Nephron progenitor cell (in vitro differentiated cells): Measurements from ENCODE around the gene NME2.

Source experiments
- DNase-seq: peaks from one replicate; pipeline ENCODE4 v3.0.0; 2021
- H3K27ac Mint-ChIP-seq: 2 replicates; pipeline ENCODE4 v1.8.0; 2021; ENCODE audit warnings: mild to moderate bottlenecking, moderate library complexity, mixed read lengths
- H3K27me3 Mint-ChIP-seq: 2 replicates; pipeline ENCODE4 v1.8.0; 2021; ENCODE audit warnings: mild to moderate bottlenecking, low read depth, mixed read lengths; ENCODE audit not compliant: poor library complexity
- H3K36me3 Mint-ChIP-seq: 2 replicates; pipeline ENCODE4 v1.8.0; 2021; ENCODE audit warnings: low read depth, mixed read lengths
- H3K4me1 Mint-ChIP-seq: 2 replicates; pipeline ENCODE4 v1.8.0; 2021; ENCODE audit warnings: mixed read lengths
- H3K4me3 Mint-ChIP-seq: 2 replicates; pipeline ENCODE4 v1.8.0; 2021; ENCODE audit warnings: mild to moderate bottlenecking, moderate library complexity, mixed read lengths
- H3K9me3 Mint-ChIP-seq: 2 replicates; pipeline ENCODE4 v1.8.0; 2021; ENCODE audit warnings: mild to moderate bottlenecking, moderate library complexity, mixed read lengths
- CTCF ChIP-seq: fragments of 200-600 bp; sonication (generic); IDR thresholded peaks from 2 replicates; pipeline ENCODE4 v1.5.0; 2021; ENCODE audit warnings: antibody characterized with exemption

NME2 gene

GRCh38 chr17:51189162-51189561 is 23.0 kb downstream of the NME2 start:
- Mint-ChIP-seq H3K27ac (no peak overlapping the region), H3K36me3 (peaks cover 80% of the 10 kb centered on the region)
- TF ChIP-seq CTCF: no peak

GRCh38 chr17:51189628-51190027 is 23.4 kb downstream of the NME2 start:
- peak overlapping the region; percentile 68 for H3K27ac Mint-ChIP-seq

More at GRCh38 chr17:51189162-51189561, 23.0 kb downstream of the NME2 start:
- Mint-ChIP-seq H3K4me1 (no peaks in the 10 kb centered on the region), H3K4me3 (no peak overlapping the region), H3K9me3 (no peaks in the 10 kb centered on the region), H3K27me3 (no peaks in the 10 kb centered on the region)
- no peak for DNase-seq

GRCh38 chr17:51191895-51192294 is 25.7 kb downstream of the NME2 start:
- Mint-ChIP-seq H3K36me3 (peaks cover 67% of the 10 kb centered on the region), H3K27ac (no peak overlapping the region), H3K4me3 (no peak overlapping the region), H3K4me1 (no peaks in the 10 kb centered on the region), H3K9me3 (no peaks in the 10 kb centered on the region), H3K27me3 (no peaks in the 10 kb centered on the region)
- DNase-seq: no peak
- TF ChIP-seq CTCF: no peak

More at GRCh38 chr17:51189628-51190027, 23.4 kb downstream of the NME2 start:
- no peaks in the 10 kb centered on the region for H3K27me3 Mint-ChIP-seq
- no peak for DNase-seq
- TF ChIP-seq CTCF: no peak
- no peak overlapping the region for H3K4me3 Mint-ChIP-seq
- H3K36me3 Mint-ChIP-seq: peaks cover 77% of the 10 kb centered on the region
- H3K4me1 Mint-ChIP-seq: no peaks in the 10 kb centered on the region
- no peaks in the 10 kb centered on the region for H3K9me3 Mint-ChIP-seq

GRCh38 chr17:51197754-51198153 is 31.5 kb downstream of the NME2 start:
- TF ChIP-seq CTCF: no peak
- Mint-ChIP-seq H3K36me3 (peaks cover 61% of the 10 kb centered on the region), H3K4me3 (no peak overlapping the region), H3K27ac (no peak overlapping the region), H3K4me1 (no peaks in the 10 kb centered on the region), H3K9me3 (no peaks in the 10 kb centered on the region), H3K27me3 (no peaks in the 10 kb centered on the region)
- no peak for DNase-seq

- H3K27ac Mint-ChIP-seq: no peak overlapping the region
- DNase-seq: no peak
- H3K4me3 Mint-ChIP-seq: no peak overlapping the region
- TF ChIP-seq CTCF: no peak
- no peaks in the 10 kb centered on the region for H3K27me3 Mint-ChIP-seq
- H3K4me1 Mint-ChIP-seq: no peaks in the 10 kb centered on the region
- H3K36me3 Mint-ChIP-seq: peaks cover 53% of the 10 kb centered on the region
- no peaks in the 10 kb centered on the region for H3K9me3 Mint-ChIP-seq
Measured at GRCh38 chr17:51200295-51200694, 34.1 kb downstream of the NME2 start.

GRCh38 chr17:51200846-51201245 is 34.6 kb downstream of the NME2 start:
- Mint-ChIP-seq H3K4me3 (no peak overlapping the region), H3K9me3 (no peaks in the 10 kb centered on the region)
- no peak for TF ChIP-seq CTCF

More at GRCh38 chr17:51200846-51201245, 34.6 kb downstream of the NME2 start:
- Mint-ChIP-seq H3K4me1 (no peaks in the 10 kb centered on the region), H3K27ac (peak overlapping the region; percentile 54), H3K36me3 (peaks cover 54% of the 10 kb centered on the region), H3K27me3 (no peaks in the 10 kb centered on the region)
- DNase-seq: no peak
